Measurements from ENCODE around the gene ECD.

- TF ChIP-seq CTCF (IDR thresholded peaks at IDR 0.05) (no peak), POLR2AphosphoS5 (IDR thresholded peaks at IDR 0.05) (no peak), EP300 (IDR thresholded peaks at IDR 0.05) (no peak), POLR2A (IDR thresholded peaks at IDR 0.05) (no peak)
Measured at GRCh38 chr10:73126343-73126742, 41.5 kb downstream of the ECD start.
